Measurements from ENCODE around the gene DYRK1B.

The DYRK1B gene

DNA sequence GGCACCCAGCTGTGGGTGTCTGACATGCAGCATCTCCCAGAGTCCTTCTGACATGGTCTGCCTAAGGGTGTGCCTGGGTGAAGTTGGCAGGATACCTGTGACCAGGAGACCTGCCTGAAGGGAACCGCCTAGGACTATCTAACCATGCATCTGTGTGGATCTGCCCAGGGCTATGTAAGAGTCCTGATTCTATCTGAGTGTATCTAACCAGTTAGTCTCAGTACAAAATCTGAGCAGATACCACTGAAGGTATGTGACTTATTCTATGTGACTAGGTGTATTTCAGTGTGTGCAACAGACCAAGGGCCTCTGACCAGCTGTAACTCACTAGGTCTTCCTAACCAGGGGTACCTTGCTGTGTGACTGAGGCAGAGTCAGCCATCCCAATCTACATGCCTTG lies 40.4 kb upstream of the DYRK1B start:
- H3K4me3 ChIP-seq (replicated peaks; ENCODE audit: low read depth, low read length), result no peak overlapping the region
- TF ChIP-seq, protein P1, sequence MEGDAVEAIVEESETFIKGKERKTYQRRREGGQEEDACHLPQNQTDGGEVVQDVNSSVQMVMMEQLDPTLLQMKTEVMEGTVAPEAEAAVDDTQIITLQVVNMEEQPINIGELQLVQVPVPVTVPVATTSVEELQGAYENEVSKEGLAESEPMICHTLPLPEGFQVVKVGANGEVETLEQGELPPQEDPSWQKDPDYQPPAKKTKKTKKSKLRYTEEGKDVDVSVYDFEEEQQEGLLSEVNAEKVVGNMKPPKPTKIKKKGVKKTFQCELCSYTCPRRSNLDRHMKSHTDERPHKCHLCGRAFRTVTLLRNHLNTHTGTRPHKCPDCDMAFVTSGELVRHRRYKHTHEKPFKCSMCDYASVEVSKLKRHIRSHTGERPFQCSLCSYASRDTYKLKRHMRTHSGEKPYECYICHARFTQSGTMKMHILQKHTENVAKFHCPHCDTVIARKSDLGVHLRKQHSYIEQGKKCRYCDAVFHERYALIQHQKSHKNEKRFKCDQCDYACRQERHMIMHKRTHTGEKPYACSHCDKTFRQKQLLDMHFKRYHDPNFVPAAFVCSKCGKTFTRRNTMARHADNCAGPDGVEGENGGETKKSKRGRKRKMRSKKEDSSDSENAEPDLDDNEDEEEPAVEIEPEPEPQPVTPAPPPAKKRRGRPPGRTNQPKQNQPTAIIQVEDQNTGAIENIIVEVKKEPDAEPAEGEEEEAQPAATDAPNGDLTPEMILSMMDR (IDR thresholded peaks at IDR 0.05; ENCODE audit: low read length, missing control alignments), result no peak
- DNase-seq (ENCODE audit: low read depth), result no peak

DNA sequence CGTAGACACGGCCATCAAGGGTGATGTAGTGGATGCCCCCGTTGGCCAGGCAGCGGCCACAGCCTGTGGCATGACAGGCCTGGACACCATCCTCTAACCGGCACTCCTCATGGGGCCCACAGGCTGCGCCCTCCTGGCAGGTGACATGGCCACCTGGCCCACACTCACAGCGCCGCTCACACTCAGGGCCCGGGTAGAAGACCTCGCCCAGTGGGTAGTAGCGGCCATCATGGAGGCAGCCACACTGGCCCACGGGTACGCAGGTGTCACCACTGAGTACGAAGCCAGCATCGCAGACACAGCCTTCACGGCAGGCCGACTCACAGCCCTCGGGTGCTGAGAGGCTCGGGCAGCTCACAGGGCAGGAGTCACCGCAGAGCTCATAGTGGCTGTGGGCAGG lies 39.4 kb upstream of the DYRK1B start:
- DNase-seq (ENCODE audit: low read depth), result no peak
- TF ChIP-seq, protein P1 (IDR thresholded peaks at IDR 0.05; ENCODE audit: low read length, missing control alignments), result no peak
- H3K4me3 ChIP-seq (replicated peaks; ENCODE audit: low read depth, low read length), result no peak overlapping the region

DNA sequence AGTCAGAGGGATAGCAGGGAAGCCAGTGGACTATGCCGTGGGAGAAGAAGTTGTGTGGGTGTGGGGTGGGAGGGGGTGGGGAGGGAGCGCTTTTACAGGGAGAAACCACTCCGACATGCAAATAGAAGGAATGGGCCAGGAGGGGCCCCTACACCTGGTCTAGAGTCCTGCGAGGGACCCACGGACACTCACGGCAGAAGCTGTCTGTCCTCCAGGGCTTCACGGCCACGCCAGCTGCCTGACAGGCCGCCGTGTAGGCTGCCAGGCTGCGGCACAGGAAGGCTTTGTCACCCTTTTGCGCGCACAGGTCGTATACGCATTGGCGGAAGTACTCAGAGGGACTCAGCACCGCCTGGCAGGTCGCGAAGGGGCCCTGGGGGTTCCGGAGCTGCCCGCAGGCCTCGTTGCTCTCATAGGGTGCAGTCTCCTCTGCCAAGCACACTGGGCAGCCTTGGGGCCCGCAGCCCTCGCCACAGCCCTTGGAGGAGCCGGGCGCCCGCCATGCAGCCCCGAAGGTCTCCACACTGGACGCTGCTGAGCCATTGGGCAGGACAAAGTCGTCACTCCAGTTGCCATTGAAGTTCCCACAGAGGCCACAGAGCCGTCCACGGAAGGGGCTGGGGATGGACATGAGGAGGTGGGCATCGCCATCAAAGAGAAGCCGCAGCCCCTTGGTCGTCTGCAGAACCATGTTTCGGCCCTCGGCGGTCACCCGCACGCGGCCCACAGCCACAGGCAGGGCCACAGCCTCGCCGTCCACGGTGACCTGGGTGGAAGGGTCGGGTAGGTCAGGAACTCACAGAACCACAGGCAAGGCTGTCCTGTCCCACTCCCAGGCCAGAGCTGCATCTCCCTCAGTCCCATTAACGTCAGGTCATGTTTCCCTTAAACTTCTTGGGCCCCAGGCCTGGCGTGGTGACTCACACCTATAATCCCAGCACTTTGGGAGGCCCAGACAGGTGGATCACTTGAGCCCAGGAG lies 38.2 kb upstream of the DYRK1B start:
- TF ChIP-seq, protein P1 (IDR thresholded peaks at IDR 0.05; ENCODE audit: low read length, missing control alignments), result no peak
- no peak overlapping the region for H3K4me3 ChIP-seq (replicated peaks; ENCODE audit: low read depth, low read length)
- no peak for DNase-seq (ENCODE audit: low read depth)

DNA sequence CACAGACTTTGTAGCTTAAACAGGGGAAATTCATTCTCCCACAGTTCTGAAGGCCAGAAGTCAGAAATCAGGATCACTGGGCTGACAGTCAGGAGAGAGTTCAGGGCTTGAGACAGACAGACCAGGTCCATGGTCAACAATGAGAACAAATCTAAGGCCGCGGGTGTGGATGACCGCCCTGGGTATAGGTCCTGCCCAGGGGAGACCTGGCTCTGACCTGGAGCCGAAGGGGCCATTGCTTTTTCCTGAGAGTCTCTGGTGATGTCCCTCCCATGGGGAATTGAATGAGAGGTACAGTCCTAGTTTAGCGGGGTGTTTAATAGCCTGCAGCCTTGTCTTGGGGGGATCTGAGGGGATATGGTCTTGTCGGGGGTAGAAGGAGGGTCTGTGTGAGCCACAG lies 37.4 kb upstream of the DYRK1B start:
- TF ChIP-seq, protein P1 (IDR thresholded peaks at IDR 0.05; ENCODE audit: low read length, missing control alignments), result no peak
- no peak for DNase-seq (ENCODE audit: low read depth)
- no peak overlapping the region for H3K4me3 ChIP-seq (replicated peaks; ENCODE audit: low read depth, low read length)

DNA sequence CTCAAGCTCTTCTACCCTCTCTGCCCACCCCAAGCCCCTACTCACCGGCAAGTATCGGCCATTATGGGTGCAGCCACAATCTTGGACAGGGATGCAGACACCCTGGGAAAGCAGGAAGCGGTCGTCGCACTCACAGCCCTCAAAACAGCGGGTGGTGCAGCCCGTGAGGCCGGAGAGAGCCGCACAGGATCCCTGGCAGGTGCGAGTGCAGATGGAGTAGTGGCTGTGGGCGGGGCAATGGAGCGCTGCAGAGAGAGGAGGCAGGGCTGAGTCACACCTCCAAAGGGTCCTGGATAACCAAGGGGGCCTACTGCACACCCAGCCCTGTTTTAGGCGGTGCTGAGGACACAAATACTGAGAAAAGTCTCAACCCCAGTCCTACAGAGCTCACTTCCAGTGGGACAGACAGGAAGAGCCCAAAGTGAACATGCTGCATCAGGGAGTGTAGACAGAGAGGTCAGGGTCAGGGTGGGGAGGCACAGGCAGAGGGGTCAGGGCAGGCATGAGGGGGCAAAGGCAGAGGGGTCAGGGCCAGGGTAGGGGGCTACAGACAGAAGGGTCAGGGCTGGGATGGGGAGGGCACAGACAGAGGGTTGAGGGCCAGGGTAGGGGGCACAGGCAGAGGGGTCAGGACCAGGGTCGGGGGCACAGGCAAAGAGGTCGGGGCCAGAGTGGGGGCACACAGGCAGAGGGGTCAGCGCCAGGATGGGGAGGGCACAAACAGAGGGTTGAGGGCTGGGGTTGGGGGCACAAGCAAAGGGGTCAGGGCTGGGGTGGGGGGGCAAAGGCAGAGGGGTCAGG lies 36.4 kb upstream of the DYRK1B start:
- TF ChIP-seq, protein P1 (IDR thresholded peaks at IDR 0.05; ENCODE audit: low read length, missing control alignments), result no peak
- DNase-seq (ENCODE audit: low read depth), result no peak

DNA sequence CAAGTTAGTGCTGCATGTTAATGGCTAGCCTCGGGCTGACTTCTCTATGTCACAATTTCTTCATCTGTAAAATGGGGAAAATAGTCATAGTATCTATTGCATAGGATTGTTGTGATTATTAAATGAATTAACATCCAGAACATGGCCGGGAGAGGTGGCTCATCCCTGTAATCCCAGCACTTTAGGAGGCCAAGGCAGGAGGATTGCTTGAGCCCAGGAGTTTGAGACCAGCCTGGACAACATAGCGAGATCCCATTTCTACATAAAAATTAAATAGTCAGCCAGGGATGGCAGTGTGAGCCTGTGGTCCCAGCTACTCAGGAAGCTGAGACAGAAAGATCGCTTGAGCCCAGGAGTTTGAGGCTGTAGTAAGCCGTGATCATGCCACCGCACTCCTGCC lies 34.0 kb upstream of the DYRK1B start:
- no peak overlapping the region for H3K4me3 ChIP-seq (replicated peaks; ENCODE audit: low read depth, low read length)
- TF ChIP-seq, protein P1 (IDR thresholded peaks at IDR 0.05; ENCODE audit: low read length, missing control alignments), result no peak

More for the DNA sequence above, 36.4 kb upstream of the DYRK1B start:
- no peak overlapping the region for H3K4me3 ChIP-seq (replicated peaks; ENCODE audit: low read depth, low read length)

More for the DNA sequence above, 34.0 kb upstream of the DYRK1B start:
- DNase-seq (ENCODE audit: low read depth), result no peak

Data from fibroblast of pulmonary artery (primary cell).